GM10248 (cell line): ENCODE data around the gene OSBPL9.

ENCODE experiments used
- CTCF ChIA-PET: fragments of 300-600 bp; sonication (Branson Sonifier 250); formaldehyde crosslinking; extraction: SDS; loops from one replicate; lab custom pipeline; 2021; ENCODE audit warnings: antibody characterized with exemption; lab: Yijun Ruan, JAX
- POLR2A ChIA-PET: fragments of 350-650 bp; sonication (Branson Sonifier 250); formaldehyde crosslinking; extraction: SDS; loops from one replicate; lab custom pipeline; 2020; ENCODE audit warnings: antibody characterized with exemption; lab: Yijun Ruan, JAX
- DNase-seq: peaks from one replicate; pipeline ENCODE4 v3.0.0; 2012; ENCODE audit errors: extremely low spot score
- TF ChIP-seq, protein P1 (sequence below): IDR thresholded peaks from 2 replicates; pipeline ENCODE4 v1.5.1; 2012; ENCODE audit warnings: mild to moderate bottlenecking, low read depth; ENCODE audit errors: extremely low read depth, missing control alignments, control extremely low read depth

OSBPL9 gene

DNA sequence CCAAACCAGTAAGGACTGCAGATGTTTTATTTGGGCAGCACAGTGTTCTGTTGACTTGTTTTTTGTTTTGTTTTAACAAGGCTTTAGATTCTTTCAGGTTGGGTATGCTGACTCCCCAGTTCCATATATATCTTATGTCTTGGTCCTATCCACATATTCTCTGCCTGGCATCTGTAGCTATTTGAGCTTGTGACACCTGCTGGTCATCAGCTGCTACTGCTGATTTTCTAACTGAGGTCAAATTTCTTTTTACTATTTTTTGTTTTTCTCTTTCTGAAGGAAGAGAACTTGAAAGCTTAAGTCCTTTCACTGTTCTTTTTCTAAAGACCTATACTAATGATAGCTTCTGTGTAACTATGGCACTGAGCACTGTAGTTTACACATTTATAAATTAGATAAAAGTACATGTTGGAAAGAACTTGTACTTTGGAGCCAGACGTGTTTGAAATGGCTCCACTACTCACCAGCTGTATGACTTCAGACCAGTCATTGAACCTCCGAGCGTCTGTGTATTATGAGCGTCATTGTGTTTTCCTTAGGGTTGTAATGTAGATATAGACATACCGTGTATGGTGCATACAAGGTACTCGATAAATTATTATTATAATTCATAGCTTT is 152.2 kb downstream of the OSBPL9 start:
- CTCF ChIA-PET = interaction anchor here (0.7 to 3.8 kb wide), 37 partner anchors 8 to 896 kb away, joined by 3 to 33 read pairs (median 6); partner anchors contain the start of gene OSBPL9
- DNase-seq = peak; percentile 60
- POLR2A ChIA-PET = no interaction called here
- TF ChIP-seq, protein P1, sequence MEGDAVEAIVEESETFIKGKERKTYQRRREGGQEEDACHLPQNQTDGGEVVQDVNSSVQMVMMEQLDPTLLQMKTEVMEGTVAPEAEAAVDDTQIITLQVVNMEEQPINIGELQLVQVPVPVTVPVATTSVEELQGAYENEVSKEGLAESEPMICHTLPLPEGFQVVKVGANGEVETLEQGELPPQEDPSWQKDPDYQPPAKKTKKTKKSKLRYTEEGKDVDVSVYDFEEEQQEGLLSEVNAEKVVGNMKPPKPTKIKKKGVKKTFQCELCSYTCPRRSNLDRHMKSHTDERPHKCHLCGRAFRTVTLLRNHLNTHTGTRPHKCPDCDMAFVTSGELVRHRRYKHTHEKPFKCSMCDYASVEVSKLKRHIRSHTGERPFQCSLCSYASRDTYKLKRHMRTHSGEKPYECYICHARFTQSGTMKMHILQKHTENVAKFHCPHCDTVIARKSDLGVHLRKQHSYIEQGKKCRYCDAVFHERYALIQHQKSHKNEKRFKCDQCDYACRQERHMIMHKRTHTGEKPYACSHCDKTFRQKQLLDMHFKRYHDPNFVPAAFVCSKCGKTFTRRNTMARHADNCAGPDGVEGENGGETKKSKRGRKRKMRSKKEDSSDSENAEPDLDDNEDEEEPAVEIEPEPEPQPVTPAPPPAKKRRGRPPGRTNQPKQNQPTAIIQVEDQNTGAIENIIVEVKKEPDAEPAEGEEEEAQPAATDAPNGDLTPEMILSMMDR = peak; percentile 53

DNA sequence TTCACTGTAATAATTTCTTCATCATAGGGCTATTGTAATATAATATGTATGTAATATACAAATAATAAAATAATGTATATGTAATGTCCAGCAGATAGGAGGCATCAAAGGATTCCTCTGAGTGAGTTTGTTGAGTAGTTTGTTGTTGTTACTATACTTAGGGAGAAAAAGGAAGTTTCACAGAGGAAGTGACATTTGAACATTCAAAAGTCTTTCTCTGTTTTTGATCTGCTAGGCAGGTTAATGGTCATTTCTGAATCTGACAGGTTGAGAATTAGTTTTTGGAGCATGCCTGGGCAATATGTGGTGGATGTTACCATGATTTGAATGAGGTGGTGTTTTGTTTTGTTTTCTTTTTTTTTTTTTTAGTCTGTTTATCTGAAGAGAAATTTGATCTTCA is 159.5 kb downstream of the OSBPL9 start:
- TF ChIP-seq, protein P1 = no peak
- CTCF ChIA-PET = interaction anchor here (0.8 to 2.0 kb wide), 4 partner anchors 15 to 25 kb away, joined by 3 to 7 read pairs (median 4); no protein-coding TSS in a partner anchor
- peak; percentile 30 for DNase-seq
- POLR2A ChIA-PET = no interaction called here

DNA sequence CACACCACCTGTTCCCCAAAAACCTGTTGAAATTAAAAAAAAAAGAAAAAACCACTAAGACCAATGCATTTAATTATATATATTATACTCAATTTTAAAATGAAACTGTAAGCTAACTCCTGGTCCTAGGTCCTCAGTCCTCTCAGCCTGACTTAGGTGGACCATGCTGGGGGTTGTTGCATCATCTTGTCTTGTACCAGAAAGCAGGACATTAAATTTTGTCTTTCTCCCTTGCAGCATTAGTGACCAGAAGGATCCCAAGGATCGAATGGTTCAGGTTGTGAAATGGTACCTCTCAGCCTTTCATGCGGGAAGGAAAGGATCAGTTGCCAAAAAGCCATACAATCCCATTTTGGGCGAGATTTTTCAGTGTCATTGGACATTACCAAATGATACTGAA is 164.0 kb downstream of the OSBPL9 start:
- ChIA-PET CTCF (interaction anchor here (1.1 to 2.5 kb wide), 3 partner anchors 8 to 12 kb away, joined by 3 to 12 read pairs (median 3); no protein-coding TSS in a partner anchor), POLR2A (no interaction called here)
- TF ChIP-seq, protein P1 = no peak
- DNase-seq = no peak

DNA sequence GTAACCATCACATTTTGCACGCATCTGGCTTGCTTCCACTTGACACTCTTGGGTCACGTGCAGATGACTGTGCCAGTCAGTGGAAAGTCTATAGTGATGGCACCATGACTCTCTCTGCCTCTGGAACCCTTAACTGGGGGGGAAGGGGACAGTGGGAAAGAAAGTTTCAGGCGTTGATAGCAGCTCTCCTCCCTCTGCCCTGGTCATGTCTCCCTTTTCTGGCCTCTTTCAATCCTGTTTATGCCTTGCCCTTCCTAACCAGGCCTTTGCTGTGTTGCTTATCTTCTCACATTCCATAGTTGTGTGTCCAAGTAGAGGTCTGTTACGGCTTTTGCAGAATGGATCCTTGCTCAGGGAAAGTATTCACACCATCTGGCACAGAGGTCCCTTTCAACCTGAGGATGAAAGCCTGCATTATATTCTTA is 168.1 kb downstream of the OSBPL9 start:
- CTCF ChIA-PET = interaction anchor here (1.1 to 1.2 kb wide), 2 partner anchors 12 to 16 kb away, joined by 3 read pairs; no protein-coding TSS in a partner anchor
- no peak for DNase-seq
- POLR2A ChIA-PET = no interaction called here
- TF ChIP-seq, protein P1 = no peak

DNA sequence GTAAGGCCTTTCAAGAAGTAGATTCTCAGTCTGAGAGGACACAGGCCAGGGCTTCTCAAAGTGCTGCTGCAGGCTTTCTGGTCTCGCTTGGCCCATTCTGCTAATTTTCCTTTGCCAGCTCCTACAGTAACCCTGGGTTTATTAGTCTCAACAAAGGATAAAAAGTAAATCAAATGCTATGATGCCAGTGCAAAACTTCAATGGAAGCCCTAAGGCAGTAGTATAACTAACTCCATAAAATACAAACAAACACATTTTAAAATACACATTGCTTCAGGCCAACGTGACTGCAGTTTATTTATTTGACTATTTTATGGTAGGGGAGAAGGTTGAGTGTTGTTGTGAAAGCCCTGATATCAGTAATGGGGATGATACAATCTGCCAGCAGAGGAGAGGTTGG is 172.0 kb downstream of the OSBPL9 start:
- ChIA-PET POLR2A (no interaction called here), CTCF (interaction anchor here (4.0 kb wide), 1 partner anchor 20 kb away, joined by 26 read pairs; no protein-coding TSS in a partner anchor)
- TF ChIP-seq, protein P1 = no peak
- no peak for DNase-seq

DNA sequence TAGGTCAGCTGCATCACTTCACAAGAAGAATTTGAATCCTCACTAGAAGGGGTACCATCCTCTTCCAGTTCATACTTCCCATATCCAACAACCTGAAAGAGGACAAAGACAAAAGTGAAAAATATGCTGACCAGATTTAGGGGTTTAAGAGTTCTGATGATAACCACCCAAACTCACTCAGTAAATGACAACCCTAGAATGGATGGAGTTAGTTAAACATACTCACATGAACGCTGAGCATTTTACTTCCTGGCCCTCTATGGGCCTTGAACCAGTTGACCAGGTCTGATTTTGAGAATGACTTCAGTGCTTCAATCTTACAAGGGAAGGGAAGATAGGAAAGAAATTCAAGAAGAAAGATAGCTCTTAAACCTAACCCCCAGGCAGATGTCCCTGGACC is 172.4 kb downstream of the OSBPL9 start:
- CTCF ChIA-PET = interaction anchor here (0.9 to 4.0 kb wide), 4 partner anchors 9 to 50 kb away, joined by 3 to 26 read pairs (median 4); no protein-coding TSS in a partner anchor
- POLR2A ChIA-PET = no interaction called here
- no peak for DNase-seq
- TF ChIP-seq, protein P1 = no peak
